ENCODE data around the gene RTCA. TPM values are rescaled to one million over a fixed set of nuclear protein-coding genes. Genes with fewer than 3 reads are reported as not detected.

RTCA gene
- total RNA-seq, 1 donor from 2014 or later = 35.1 TPM

DNA sequence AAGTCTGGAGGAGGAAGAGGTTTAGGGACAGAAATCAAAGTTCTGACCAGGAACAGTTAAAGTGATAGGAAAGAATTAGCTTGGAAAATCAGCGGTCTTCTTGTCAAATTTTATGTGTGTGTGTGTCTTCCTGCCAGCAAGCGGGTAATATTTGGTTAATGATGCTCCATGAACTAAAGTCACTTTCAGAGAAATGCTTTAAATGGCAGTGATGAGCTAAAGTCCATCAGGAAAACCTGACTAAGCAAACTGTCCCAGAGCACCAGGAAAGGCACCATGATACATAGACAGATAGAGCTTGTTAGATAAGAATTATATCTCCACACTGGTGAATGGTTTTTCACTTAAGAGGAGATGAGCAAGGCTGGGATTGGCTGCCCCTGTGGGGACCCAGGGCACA lies 76.3 kb downstream of the RTCA start:
- Mint-ChIP-seq H3K36me3 (no peaks in the 10 kb centered on the region), H3K4me1 (ENCODE audit: unreplicated experiment) (no peaks in the 10 kb centered on the region), H3K27me3 (no peaks in the 10 kb centered on the region), H3K4me3 (no peak overlapping the region), H3K27ac (no peak overlapping the region), H3K9me3 (no peaks in the 10 kb centered on the region)
- TF ChIP-seq, protein P1, sequence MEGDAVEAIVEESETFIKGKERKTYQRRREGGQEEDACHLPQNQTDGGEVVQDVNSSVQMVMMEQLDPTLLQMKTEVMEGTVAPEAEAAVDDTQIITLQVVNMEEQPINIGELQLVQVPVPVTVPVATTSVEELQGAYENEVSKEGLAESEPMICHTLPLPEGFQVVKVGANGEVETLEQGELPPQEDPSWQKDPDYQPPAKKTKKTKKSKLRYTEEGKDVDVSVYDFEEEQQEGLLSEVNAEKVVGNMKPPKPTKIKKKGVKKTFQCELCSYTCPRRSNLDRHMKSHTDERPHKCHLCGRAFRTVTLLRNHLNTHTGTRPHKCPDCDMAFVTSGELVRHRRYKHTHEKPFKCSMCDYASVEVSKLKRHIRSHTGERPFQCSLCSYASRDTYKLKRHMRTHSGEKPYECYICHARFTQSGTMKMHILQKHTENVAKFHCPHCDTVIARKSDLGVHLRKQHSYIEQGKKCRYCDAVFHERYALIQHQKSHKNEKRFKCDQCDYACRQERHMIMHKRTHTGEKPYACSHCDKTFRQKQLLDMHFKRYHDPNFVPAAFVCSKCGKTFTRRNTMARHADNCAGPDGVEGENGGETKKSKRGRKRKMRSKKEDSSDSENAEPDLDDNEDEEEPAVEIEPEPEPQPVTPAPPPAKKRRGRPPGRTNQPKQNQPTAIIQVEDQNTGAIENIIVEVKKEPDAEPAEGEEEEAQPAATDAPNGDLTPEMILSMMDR (conservative IDR thresholded peaks at IDR 0.05) = no peak
- no peak for DNase-seq (ENCODE audit: extremely low spot score, unreplicated experiment)

Small RNAs within 50 kb of the gene (microRNA-seq; reads per million reads assigned to microRNA genes)
- not detected for gene MIR553

Other genes with a start within 250 kb of the RTCA start
- 4.2 and 9.2 TPM in 2 replicates for gene SASS6, start 133.3 kb upstream of the RTCA start, total RNA-seq (ENCODE audit: low replicate concordance)
- 13.9 and 25.1 TPM in 2 replicates for gene TRMT13, start 133.1 kb upstream of the RTCA start, total RNA-seq (ENCODE audit: low replicate concordance)
- 0.40 and 0.63 TPM in 2 replicates for gene LRRC39, start 88.0 kb upstream of the RTCA start, total RNA-seq (ENCODE audit: low replicate concordance)
- gene DBT, start 16.4 kb upstream of the RTCA start, total RNA-seq (ENCODE audit: low replicate concordance) = 21.4 and 22.6 TPM in 2 replicates
- gene CDC14A, start 86.3 kb downstream of the RTCA start, total RNA-seq (ENCODE audit: low replicate concordance) = 9.7 and 11.4 TPM in 2 replicates

Measured in type B pancreatic cell (in vitro differentiated cells).